Jurkat, Clone E6-1 (cell line): ENCODE measurements around the gene NKX6-1.

Experiments used
- DNase-seq: peaks from one replicate; pipeline ENCODE4 v3.0.0-alpha.2; 2011; ENCODE audit warnings: low read depth, low spot score
- H3K4me3 ChIP-seq: 2 replicates; pipeline ENCODE4 v1.5.1; 2011; ENCODE audit warnings: mild to moderate bottlenecking, low read length, control low read depth, moderate library complexity

Gene NKX6-1

DNA sequence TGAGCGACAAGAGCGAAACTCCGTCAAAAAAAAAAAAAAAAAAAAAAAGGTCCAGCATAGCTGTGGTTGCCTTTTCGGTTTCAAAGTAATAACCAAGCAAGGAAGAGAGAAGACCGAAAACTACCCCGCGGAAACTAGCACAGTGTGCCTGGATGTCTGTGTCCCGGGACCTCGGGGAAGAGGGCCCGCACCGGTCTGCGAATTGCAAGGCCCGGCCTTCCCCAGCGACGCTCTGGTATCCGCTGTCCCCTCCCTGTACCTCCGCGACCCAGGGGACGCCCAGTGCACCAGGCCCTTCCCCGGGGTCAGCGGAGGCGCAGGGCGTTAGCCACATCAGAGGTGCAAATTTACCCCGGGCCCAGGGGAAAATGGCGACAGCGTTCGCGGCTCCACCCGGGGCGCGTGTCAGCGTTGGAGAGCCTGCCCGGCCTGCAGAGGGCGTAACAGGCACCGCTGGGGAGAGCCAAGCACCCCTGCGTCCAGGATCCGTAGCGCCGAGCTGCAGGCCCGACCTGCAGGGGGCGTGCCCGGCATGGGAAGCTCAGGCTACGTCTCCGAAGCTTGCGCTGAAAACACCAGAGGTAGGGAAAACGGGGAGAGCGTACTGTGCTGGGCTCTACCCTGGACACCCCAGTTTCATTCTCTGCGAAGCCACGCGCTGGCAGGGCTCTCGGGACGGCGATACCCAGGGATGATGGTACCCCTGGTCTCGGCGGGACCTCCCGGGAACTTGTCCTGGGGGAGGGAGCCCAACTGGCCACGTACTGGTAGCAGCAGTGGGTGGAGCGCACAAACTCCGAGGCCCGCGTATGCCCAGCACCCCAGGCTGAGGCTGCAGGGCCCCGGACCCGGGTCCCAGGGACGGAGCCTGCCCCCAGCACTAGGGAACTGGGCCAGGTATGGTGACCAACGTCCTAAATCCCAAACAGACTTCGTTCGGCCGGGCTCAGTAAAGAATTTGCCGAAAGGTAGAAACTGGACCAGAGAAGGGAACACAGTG is 16.2 kb downstream of the NKX6-1 start:
- no peak for DNase-seq
- no peak overlapping the region for H3K4me3 ChIP-seq

GRCh38 chr4:84481860-84482245 is 17.2 kb downstream of the NKX6-1 start:
- peak; percentile 2 for DNase-seq
- no peak overlapping the region for H3K4me3 ChIP-seq

DNA sequence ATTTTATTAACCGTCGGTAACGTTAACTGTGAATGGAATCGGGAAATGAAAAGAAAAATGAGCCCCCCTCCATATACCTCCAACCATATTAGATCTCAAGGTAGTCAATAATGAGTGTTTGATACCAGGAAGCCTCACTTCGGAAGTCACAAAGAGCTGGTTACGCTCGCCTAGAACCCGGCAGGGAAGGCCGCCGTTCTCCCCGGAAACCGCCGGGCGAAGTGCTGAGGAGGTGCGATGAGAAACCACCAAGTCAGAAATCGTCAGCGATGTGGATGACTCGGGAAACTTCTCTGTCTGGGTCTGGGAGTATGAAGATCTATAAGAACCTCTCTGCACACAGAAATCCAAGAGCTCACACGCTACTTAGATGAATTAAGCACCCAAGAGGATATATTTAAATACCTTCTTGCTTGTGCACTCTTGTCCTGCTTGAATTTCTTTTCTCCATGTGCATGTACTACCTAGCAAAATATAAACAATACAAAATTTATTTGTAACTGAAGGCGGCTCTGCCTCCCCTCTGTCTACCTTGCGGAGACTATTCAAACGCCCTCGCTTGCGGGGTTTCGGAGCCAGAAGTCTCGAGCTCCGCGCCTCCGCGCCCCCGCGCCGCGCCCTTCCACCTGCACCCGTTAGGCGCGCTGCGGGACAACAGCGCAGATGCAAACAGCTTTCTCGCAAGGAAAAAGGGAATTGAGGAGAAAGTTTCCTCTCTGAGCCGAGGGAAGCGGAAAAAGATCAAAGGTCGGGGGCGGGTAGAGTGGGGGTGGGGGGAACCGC is 17.8 kb downstream of the NKX6-1 start:
- H3K4me3 ChIP-seq, result no peak overlapping the region
- DNase-seq, result peak; percentile 5

GRCh38 chr4:84480082-84480481 is 19.0 kb downstream of the NKX6-1 start:
- H3K4me3 ChIP-seq, result no peak overlapping the region
- DNase-seq, result no peak

GRCh38 chr4:84479663-84480062 is 19.4 kb downstream of the NKX6-1 start:
- no peak for DNase-seq

DNA sequence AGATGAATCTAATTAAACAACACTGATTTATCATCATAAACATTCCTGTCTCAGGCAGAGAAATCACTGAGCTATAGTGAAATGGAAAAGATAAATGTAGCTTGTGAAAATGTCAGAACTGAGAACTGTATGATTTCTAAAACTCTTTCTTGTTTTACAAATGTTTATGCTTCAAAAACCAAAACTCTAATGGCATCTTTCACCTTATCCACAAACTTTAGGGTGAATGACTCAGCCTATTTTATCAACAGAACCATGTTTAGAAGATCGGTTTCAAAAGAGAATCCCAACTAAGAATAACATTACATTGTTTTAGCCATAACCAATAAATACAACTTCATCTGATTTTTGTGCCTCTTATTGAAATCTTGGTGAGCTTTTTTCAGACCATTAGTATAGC is 21.4 kb downstream of the NKX6-1 start:
- DNase-seq, result no peak
- H3K4me3 ChIP-seq, result no peak overlapping the region

More at GRCh38 chr4:84479663-84480062, 19.4 kb downstream of the NKX6-1 start:
- H3K4me3 ChIP-seq, result no peak overlapping the region

DNA sequence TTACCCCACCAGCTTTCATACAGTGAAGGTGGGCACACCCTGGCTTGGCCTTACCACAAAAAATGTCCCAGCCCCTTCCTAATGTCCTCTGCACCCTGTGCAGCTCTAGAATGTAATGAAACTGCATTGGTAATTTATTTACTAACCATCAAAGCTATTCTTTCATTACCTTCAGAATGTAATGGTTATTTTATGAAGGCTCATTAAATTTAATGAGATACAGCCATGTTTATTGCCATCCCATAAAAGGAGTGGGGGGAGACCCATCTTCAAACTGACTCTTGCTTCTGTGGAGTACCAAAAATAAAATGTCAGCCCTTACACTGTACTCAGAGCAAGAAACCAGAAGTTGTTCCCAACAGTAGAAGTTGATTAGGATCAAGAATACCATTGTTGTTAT is 25.0 kb downstream of the NKX6-1 start:
- H3K4me3 ChIP-seq, result no peak overlapping the region
- DNase-seq, result no peak

DNA sequence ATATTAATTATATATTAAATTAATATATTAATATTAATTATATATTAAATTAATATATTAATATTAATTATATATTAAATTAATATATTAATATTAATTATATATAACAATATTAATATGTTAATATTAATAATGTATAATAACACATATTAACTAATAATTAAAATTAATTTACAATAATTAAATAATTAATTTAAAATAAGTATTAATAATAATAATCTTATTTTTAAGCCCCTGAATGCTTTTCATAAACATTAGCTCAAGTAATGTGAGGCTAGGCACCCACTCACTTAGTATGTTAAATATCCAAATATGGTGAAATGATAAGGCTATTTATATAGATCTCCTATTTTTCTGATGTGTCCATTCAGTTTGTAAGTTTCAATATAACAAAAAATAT is 26.9 kb downstream of the NKX6-1 start:
- H3K4me3 ChIP-seq, result no peak overlapping the region
- DNase-seq, result no peak

DNA sequence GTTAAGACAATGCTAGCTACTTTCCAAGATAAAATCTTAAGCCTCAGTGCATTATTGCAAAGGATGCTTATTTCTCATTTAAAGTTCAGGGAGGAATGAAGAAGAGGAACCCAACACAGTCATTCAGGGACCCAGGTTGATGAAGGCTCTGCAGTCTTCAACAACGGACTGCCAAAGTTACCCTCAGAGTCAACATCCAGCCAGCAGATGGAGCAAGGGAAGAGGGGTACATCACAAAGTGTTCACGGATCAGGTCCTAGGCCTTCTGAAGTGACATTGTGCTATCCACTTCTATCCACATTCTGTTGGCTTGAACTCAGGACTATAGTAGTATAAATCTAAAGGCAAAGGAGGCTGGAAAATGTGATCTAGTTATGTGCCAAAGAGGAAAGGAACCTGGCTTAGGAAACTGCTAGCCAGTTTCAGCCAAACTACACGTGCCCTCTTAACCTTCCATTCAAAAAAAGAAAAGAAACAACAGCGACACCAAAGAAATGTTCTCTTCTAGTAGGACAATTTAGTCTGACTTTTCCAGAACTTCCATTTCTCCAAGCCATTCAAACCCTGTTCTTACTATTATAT is 28.8 kb downstream of the NKX6-1 start:
- H3K4me3 ChIP-seq, result no peak overlapping the region
- DNase-seq, result peak; percentile 16

GRCh38 chr4:84467601-84468000 is 31.5 kb downstream of the NKX6-1 start:
- no peak for DNase-seq
- no peak overlapping the region for H3K4me3 ChIP-seq

- no peak overlapping the region for H3K4me3 ChIP-seq
- DNase-seq, result no peak
Observed at GRCh38 chr4:84459783-84460182, 39.3 kb downstream of the NKX6-1 start.

DNA sequence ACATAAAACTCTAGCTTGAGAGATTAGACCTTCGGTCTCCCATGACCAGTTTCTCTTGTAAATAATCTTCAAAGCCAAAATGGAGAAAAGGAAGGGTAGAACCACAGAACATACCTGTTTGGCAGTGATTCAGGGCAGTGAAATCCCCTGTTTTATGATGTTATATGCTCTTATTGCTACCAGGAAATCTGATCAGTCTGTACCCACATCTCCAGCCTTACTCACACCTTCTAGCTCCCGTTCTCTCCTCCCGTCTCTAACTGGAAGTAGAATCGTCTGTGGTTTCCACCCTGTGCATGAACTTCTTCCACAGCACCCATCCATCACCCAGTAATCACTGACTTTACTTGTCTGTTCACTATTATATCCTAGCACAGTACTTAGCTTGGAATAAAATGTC is 42.9 kb downstream of the NKX6-1 start:
- no peak for DNase-seq
- no peak overlapping the region for H3K4me3 ChIP-seq

DNA sequence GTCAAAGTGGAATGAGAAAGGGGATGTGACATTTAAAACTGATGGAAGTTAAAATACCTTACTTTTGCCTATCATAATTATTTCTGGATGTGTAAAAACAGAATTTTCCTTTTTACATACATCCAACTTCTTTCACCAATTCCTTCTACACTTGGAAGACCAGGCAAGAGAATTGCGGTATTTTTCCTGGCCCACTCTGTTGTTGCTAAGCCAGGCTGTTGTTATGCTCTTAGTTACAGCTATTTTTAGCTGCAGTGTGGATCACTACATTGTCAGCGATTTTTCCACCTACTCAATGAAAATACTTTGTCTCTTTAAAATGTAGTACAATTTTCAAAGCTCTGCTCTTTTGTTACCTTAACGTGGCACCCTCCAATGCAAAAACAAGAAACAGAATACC is 43.4 kb downstream of the NKX6-1 start:
- no peak for DNase-seq
- no peak overlapping the region for H3K4me3 ChIP-seq

GRCh38 chr4:84451546-84451945 is 47.5 kb downstream of the NKX6-1 start:
- peak; percentile 3 for DNase-seq
- no peak overlapping the region for H3K4me3 ChIP-seq

- no peak for DNase-seq
- no peak overlapping the region for H3K4me3 ChIP-seq
Observed at GRCh38 chr4:84443523-84443922, 55.6 kb downstream of the NKX6-1 start.

- DNase-seq, result no peak
- no peak overlapping the region for H3K4me3 ChIP-seq
Observed at GRCh38 chr4:84442778-84443177, 56.3 kb downstream of the NKX6-1 start.
